ENCODE measurements around the gene FREM1. TPM values are rescaled to one million over a fixed set of nuclear protein-coding genes. Genes with fewer than 3 reads are reported as not detected.
A peak's percentile ranks its signal among the peaks of the same experiment; 100 is the strongest.

The FREM1 gene
- total and polyA plus RNA-seq, 2 of the 4 experiments (the other 2 are of a cell fraction), result under 0.01 TPM; not detected in 1

DNA sequence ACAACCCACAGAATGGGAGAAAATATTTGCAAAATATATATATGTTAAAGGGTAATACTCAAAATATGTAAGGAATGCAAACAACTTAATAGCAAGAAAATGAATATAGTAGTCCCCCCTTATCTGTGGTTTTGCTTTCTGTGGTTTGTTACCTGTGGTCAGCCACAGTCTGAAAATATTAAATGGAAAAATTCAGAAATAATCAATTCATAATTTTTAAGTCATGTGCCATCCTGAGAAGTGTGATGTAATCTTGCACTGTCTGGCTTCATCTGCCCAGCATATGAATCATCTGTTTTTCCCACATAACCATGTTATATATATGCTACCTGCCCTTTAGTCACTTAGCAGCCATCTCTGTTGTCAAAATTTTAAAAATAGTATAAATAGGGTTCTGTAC lies 199.4 kb downstream of the FREM1 start:
- no peak overlapping the region for H3K18ac ChIP-seq (ENCODE audit: low read depth, low read length)
- ChIA-PET CTCF (no interaction called here), POLR2A (ENCODE audit: unreplicated experiment) (no interaction called here)
- H3K23ac ChIP-seq (ENCODE audit: low read depth, low read length), result no peak overlapping the region
- H3K4me2 ChIP-seq (ENCODE audit: low read depth, low read length), result no peak overlapping the region
- no peaks in the 10 kb centered on the region for H3K9me1 ChIP-seq (ENCODE audit: insufficient read depth, low read length)
- no peaks in the 10 kb centered on the region for H3K36me3 ChIP-seq (ENCODE audit: control insufficient read depth, insufficient read depth, low read length)
- in situ Hi-C loops (cut with MboI; ENCODE audit: low sequenced_read_pairs) (no loop called here), dilution Hi-C loops (cut with HindIII; ENCODE audit: low sequenced_read_pairs, unreplicated experiment) (no loop called here), intact Hi-C loops (cut with micrococcal nuclease) (no loop called here)
- H4K8ac ChIP-seq (ENCODE audit: low read depth in 2 of 2, low read length in 2 of 2), result no peak overlapping the region
- no peak overlapping the region for H2AK9ac ChIP-seq (replicated peaks; ENCODE audit: low read depth, low read length, poor library complexity)
- no peaks in the 10 kb centered on the region for H3K79me1 ChIP-seq (ENCODE audit: low read depth in 1 of 2, low read length in 2 of 2)
- no peak overlapping the region for H2BK5ac ChIP-seq (ENCODE audit: low read depth, low read length, poor library complexity, severe bottlenecking)
- no peak overlapping the region for H3K56ac ChIP-seq (ENCODE audit: extremely low read depth, insufficient read depth, low read length)
- peak; percentile 26 for DNase-seq
- no peak overlapping the region for H3K27ac ChIP-seq (ENCODE audit: insufficient read depth, low read length)
- H4K20me1 ChIP-seq (ENCODE audit: insufficient read depth, low read length), result no peaks in the 10 kb centered on the region
- no peak overlapping the region for H3K14ac ChIP-seq (replicated peaks; ENCODE audit: low read depth, low read length)
- no peak for ATAC-seq (ENCODE audit: low read depth)
- no peak overlapping the region for H2AFZ ChIP-seq (replicated peaks; ENCODE audit: low read length, poor library complexity)
- H3K4me1 ChIP-seq (ENCODE audit: control insufficient read depth, insufficient read depth, low read length), result no peaks in the 10 kb centered on the region
- no peak overlapping the region for H3K4me3 ChIP-seq (ENCODE audit: insufficient read depth, low read depth, low read length)
- H3K9me3 ChIP-seq (ENCODE audit: control insufficient read depth, insufficient read depth, low read length), result no peaks in the 10 kb centered on the region
- no peak overlapping the region for H3K4ac ChIP-seq (ENCODE audit: low read depth, low read length)
- no peaks in the 10 kb centered on the region for H3K27me3 ChIP-seq (ENCODE audit: control insufficient read depth, insufficient read depth, low read length)
- H2BK20ac ChIP-seq (ENCODE audit: low read depth, low read length), result no peak overlapping the region
- H2BK120ac ChIP-seq (ENCODE audit: low read depth, low read length), result no peak overlapping the region
- no peak overlapping the region for H3K9ac ChIP-seq (ENCODE audit: low read depth, low read length)
- H4K91ac ChIP-seq (ENCODE audit: insufficient read depth, low read depth, low read length), result no peak overlapping the region
- no peak overlapping the region for H2BK15ac ChIP-seq (ENCODE audit: low read depth, low read length)
- no peak overlapping the region for H4K5ac ChIP-seq (ENCODE audit: low read depth, low read length)
- H2AK5ac ChIP-seq (ENCODE audit: low read depth, low read length), result no peak overlapping the region
- BruUV-seq (replicated peaks), result no TSS peak
- TF ChIP-seq POLR2A (IDR thresholded peaks at IDR 0.05; ENCODE audit: low read depth, low read length) (no peak), FOS (IDR thresholded peaks at IDR 0.05; ENCODE audit: low read depth, low read length) (no peak), BHLHE40 (IDR thresholded peaks at IDR 0.05; ENCODE audit: low read depth, low read length) (peak; percentile 63; the same call in 1 of the 2 replicates), CHD1 (IDR thresholded peaks at IDR 0.05; ENCODE audit: low read depth, low read length) (no peak), NFE2L2 (IDR thresholded peaks at IDR 0.05; ENCODE audit: low read depth, low read length) (no peak), MAZ (IDR thresholded peaks at IDR 0.05; ENCODE audit: borderline replicate concordance, low read depth, low read length) (no peak), MXI1 (IDR thresholded peaks at IDR 0.05; ENCODE audit: borderline replicate concordance, low read depth, low read length) (no peak), CEBPB (IDR thresholded peaks at IDR 0.05; ENCODE audit: low read depth, low read length) (peak; percentile 48; the same call in 1 of the 2 replicates), SMC3 (IDR thresholded peaks at IDR 0.05; ENCODE audit: low read depth, low read length) (no peak), RAD21 (IDR thresholded peaks at IDR 0.05; ENCODE audit: low read length) (no peak)
- TF ChIP-seq, protein P1, sequence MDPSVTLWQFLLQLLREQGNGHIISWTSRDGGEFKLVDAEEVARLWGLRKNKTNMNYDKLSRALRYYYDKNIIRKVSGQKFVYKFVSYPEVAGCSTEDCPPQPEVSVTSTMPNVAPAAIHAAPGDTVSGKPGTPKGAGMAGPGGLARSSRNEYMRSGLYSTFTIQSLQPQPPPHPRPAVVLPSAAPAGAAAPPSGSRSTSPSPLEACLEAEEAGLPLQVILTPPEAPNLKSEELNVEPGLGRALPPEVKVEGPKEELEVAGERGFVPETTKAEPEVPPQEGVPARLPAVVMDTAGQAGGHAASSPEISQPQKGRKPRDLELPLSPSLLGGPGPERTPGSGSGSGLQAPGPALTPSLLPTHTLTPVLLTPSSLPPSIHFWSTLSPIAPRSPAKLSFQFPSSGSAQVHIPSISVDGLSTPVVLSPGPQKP (IDR thresholded peaks at IDR 0.05; ENCODE audit: borderline replicate concordance, low read depth, low read length), result no peak
- TF ChIP-seq, protein P2, sequence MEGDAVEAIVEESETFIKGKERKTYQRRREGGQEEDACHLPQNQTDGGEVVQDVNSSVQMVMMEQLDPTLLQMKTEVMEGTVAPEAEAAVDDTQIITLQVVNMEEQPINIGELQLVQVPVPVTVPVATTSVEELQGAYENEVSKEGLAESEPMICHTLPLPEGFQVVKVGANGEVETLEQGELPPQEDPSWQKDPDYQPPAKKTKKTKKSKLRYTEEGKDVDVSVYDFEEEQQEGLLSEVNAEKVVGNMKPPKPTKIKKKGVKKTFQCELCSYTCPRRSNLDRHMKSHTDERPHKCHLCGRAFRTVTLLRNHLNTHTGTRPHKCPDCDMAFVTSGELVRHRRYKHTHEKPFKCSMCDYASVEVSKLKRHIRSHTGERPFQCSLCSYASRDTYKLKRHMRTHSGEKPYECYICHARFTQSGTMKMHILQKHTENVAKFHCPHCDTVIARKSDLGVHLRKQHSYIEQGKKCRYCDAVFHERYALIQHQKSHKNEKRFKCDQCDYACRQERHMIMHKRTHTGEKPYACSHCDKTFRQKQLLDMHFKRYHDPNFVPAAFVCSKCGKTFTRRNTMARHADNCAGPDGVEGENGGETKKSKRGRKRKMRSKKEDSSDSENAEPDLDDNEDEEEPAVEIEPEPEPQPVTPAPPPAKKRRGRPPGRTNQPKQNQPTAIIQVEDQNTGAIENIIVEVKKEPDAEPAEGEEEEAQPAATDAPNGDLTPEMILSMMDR (conservative IDR thresholded peaks at IDR 0.05; ENCODE audit: low read depth, low read length), result no peak

All from IMR-90 (cell line).